RWPE1 (cell line): Measurements from ENCODE around the gene NKD1.

Experiments
- CTCF ChIA-PET: fragments of 350-600 bp; sonication (Branson Sonifier 250); formaldehyde crosslinking; extraction: SDS; loops from one replicate; lab custom pipeline; 2021; lab: Yijun Ruan, JAX
- POLR2A ChIA-PET: fragments of 400-600 bp; formaldehyde crosslinking; extraction: SDS; loops from one replicate; lab custom pipeline; 2020; ENCODE audit warnings: antibody characterized with exemption; ENCODE audit not compliant: low non-redundant PET; lab: Yijun Ruan, JAX
- DNase-seq: peaks from one replicate; pipeline ENCODE4 v3.0.0; 2012; ENCODE audit warnings: low spot score
- H3K27ac ChIP-seq: fragments of 450-650 bp; 2 replicates; pipeline ENCODE4 v1.5.1; 2017
- TF ChIP-seq, protein P1 (sequence below): fragments of 450-650 bp; conservative IDR thresholded peaks from 2 replicates; pipeline ENCODE4 v1.5.1; 2017; ENCODE audit warnings: low read depth, mild to moderate bottlenecking

Gene NKD1

GRCh38 chr16:50594308-50595260, 46.4 kb downstream of the NKD1 start:
- CTCF ChIA-PET, result interaction anchor here (0.6 to 0.8 kb wide), 5 partner anchors 9 to 352 kb away, joined by 3 to 6 read pairs (median 3); no protein-coding TSS in a partner anchor
- POLR2A ChIA-PET, result no interaction called here
- DNase-seq, result no peak
- TF ChIP-seq, protein P1, sequence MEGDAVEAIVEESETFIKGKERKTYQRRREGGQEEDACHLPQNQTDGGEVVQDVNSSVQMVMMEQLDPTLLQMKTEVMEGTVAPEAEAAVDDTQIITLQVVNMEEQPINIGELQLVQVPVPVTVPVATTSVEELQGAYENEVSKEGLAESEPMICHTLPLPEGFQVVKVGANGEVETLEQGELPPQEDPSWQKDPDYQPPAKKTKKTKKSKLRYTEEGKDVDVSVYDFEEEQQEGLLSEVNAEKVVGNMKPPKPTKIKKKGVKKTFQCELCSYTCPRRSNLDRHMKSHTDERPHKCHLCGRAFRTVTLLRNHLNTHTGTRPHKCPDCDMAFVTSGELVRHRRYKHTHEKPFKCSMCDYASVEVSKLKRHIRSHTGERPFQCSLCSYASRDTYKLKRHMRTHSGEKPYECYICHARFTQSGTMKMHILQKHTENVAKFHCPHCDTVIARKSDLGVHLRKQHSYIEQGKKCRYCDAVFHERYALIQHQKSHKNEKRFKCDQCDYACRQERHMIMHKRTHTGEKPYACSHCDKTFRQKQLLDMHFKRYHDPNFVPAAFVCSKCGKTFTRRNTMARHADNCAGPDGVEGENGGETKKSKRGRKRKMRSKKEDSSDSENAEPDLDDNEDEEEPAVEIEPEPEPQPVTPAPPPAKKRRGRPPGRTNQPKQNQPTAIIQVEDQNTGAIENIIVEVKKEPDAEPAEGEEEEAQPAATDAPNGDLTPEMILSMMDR, result no peak
- H3K27ac ChIP-seq, result no peak overlapping the region

DNA sequence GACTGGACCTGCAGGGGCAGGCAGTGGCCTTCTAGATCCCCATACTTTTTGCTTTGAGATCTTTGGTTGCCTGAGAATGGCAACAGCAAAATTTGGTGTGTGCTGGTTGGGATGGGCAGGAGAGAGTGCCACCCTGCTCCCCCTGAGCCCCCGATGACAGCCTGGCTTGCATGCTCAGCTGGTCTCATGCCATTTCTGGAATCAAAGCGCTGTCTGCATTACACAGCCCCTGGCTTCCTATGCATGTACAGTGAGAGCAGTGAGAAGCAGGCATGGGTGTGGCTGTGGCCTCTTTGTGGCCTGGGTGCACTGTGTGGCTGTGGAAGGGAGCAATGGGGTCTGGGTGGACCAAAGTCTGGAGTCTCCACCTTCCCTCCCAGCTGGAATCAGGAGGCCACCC, 47.7 kb downstream of the NKD1 start:
- H3K27ac ChIP-seq, result no peak overlapping the region
- ChIA-PET CTCF (no interaction called here), POLR2A (no interaction called here)
- TF ChIP-seq, protein P1, result no peak
- no peak for DNase-seq

- CTCF ChIA-PET, result no interaction called here
- TF ChIP-seq, protein P1, result no peak
- DNase-seq, result no peak
- H3K27ac ChIP-seq, result no peak overlapping the region
- POLR2A ChIA-PET, result no interaction called here
These were observed 48.7 kb downstream of the NKD1 start for GRCh38 chr16:50596762-50597450.

DNA sequence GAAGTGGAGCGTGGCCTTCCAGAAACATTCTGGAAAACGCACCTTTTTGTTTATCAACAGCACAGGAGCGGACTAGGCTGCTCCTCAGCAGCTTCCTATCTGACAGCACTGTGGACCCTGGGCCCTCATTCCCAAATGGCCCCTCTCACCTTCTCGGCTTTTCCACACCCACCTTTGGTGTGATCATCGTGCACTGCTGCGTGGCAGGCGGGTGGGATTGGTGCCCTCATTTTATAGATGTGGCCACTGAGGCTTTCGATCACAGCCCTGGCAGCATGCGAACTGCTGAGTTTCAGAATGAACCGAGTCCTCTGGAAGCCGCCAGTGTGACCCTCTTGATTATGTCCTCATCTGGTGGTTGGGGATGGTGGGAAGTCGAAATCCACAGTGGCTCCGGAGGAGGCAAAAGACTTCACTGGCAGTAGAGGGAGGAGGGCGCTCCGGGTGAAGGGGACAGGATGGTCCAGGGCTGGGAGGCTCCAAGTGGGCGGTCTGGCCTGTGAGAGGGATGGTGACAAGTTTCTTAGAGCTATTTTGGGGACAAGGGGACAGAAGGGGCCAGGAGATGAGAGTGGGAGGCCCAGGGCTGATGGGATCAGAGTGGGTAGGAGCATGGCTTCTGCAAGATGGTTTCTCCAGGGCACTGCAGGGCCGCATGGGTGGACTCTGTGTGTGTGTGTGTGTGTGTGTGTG, 49.5 kb downstream of the NKD1 start:
- DNase-seq, result no peak
- POLR2A ChIA-PET, result interaction anchor here (0.6 kb wide), 1 partner anchor 10 kb away, joined by 4 read pairs; no protein-coding TSS in a partner anchor
- CTCF ChIA-PET, result no interaction called here
- TF ChIP-seq, protein P1, result no peak
- H3K27ac ChIP-seq, result no peak overlapping the region

DNA sequence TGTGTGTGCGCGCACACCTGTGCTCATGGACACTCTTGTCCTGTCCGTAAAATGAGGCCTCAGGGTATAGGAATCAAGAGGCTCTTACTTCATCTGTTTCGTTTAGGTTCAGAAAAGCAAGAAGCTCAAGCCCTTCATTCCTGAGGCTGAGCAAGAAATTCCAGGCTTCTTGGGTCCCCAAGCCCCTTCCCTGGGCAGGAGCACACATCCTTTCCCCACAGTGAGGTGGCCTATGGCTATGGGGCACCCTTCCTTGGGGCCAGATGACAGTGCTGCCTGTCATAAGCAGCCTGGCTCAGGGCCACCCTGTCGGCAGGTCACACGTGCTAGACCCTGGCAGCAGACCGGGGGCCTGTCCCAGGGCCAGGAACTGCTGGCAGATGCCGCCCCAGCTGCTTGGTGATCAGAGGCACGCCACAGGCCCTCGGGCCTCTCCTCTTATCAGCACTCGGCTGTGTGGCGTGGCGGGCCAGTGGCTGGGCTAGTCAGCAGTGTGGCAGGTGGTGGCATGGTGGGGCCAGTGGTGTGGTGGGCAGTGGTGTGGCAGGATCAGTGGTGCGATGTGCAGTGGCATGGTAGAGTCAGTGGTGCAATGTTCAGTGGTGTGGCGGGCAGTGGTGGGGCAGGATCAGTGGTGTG, 50.2 kb downstream of the NKD1 start:
- H3K27ac ChIP-seq, result no peak overlapping the region
- TF ChIP-seq, protein P1, result no peak
- CTCF ChIA-PET, result no interaction called here
- no peak for DNase-seq
- POLR2A ChIA-PET, result interaction anchor here (0.6 kb wide), 1 partner anchor 9 kb away, joined by 4 read pairs; no protein-coding TSS in a partner anchor
